NCI-H69 (cell line): ENCODE data around the gene BPIFB4.
"Not testable (repeated sequence)": the region's sequence is repeated elsewhere in the genome, so short reads cannot be mapped to it uniquely, and the experiment has no call there.

Experiments used
- DNase-seq: peaks from one replicate; lab custom pipeline; 2025; lab: John Stamatoyannopoulos, UW

The BPIFB4 gene

GRCh38 chr20:33079259-33079658 is at the start of gene BPIFB4:
TSS of gene BPIFB4 (plus strand) at chr20:33079643. CDS start at chr20:33081527, 1,884 bp downstream.
- DNase-seq: no peak

- no peak for DNase-seq
These were observed 49.4 kb upstream of the BPIFB4 start for GRCh38 chr20:33030076-33030475.

GRCh38 chr20:33030569-33030968 is 48.9 kb upstream of the BPIFB4 start:
- DNase-seq: no peak

- DNase-seq: no peak
These were observed 47.9 kb upstream of the BPIFB4 start, which contains the start of gene BPIFB6 for GRCh38 chr20:33031531-33031930. TSS of gene BPIFB6 (plus strand) at chr20:33031648. CDS start at chr20:33031648, 0 bp downstream.

- DNase-seq: no peak
These were observed 46.9 kb upstream of the BPIFB4 start for GRCh38 chr20:33032555-33032954.

GRCh38 chr20:33033381-33033780 is 46.1 kb upstream of the BPIFB4 start:
- DNase-seq: no peak

- DNase-seq: no peak
These were observed 45.3 kb upstream of the BPIFB4 start for GRCh38 chr20:33034115-33034514.

- no peak for DNase-seq
These were observed 44.4 kb upstream of the BPIFB4 start for GRCh38 chr20:33034901-33035492.

- no peak for DNase-seq
These were observed 42.0 kb upstream of the BPIFB4 start for GRCh38 chr20:33037456-33037855.

- no peak for DNase-seq
These were observed 41.2 kb upstream of the BPIFB4 start for GRCh38 chr20:33038243-33038642.

GRCh38 chr20:33042430-33042829 is 37.0 kb upstream of the BPIFB4 start:
- DNase-seq: no peak

GRCh38 chr20:33042983-33043730 is 36.3 kb upstream of the BPIFB4 start:
- DNase-seq: no peak

GRCh38 chr20:33043731-33044181 is 35.7 kb upstream of the BPIFB4 start:
- DNase-seq: no peak

GRCh38 chr20:33045129-33045721 is 34.2 kb upstream of the BPIFB4 start:
- not testable (repeated sequence) for DNase-seq

GRCh38 chr20:33046412-33046811 is 33.0 kb upstream of the BPIFB4 start:
- no peak for DNase-seq

GRCh38 chr20:33051333-33051732 is 28.1 kb upstream of the BPIFB4 start:
- DNase-seq: no peak

- DNase-seq: no peak
These were observed 25.9 kb upstream of the BPIFB4 start, which contains the start of gene BPIFB3 for GRCh38 chr20:33053291-33054106. TSS of gene BPIFB3 (plus strand) at chr20:33053903. CDS start at chr20:33055436, 1,533 bp downstream.

- no peak for DNase-seq
These were observed 25.1 kb upstream of the BPIFB4 start for GRCh38 chr20:33054381-33054780.

- DNase-seq: no peak
These were observed 24.7 kb upstream of the BPIFB4 start for GRCh38 chr20:33054791-33055190.

GRCh38 chr20:33059136-33059535 is 20.3 kb upstream of the BPIFB4 start:
- no peak for DNase-seq

- no peak for DNase-seq
These were observed 19.6 kb upstream of the BPIFB4 start for GRCh38 chr20:33059741-33060390.

- no peak for DNase-seq
These were observed 17.8 kb upstream of the BPIFB4 start for GRCh38 chr20:33061658-33062028.
